K562 (cell line): Measurements from ENCODE around the gene SLC1A5. TPM values are rescaled to one million over a fixed set of nuclear protein-coding genes. Genes with fewer than 3 reads are reported as not detected.

ENCODE experiments used
- CBFA2T2 ChIP-seq: fragments of 450-650 bp; conservative IDR thresholded peaks from 2 replicates; pipeline ENCODE4 v1.6.1; 2017; ENCODE audit warnings: mild to moderate bottlenecking
- EHMT2 ChIP-seq: fragments of 450-650 bp; IDR thresholded peaks from 2 replicates; pipeline ENCODE4 v1.6.1; 2018; ENCODE audit warnings: antibody characterized with exemption
- ETS2 ChIP-seq: IDR thresholded peaks from 2 replicates; pipeline ENCODE4 v1.6.1; 2016; ENCODE audit warnings: borderline replicate concordance, missing genetic modification characterization, mild to moderate bottlenecking, moderate library complexity, missing compliant biosample characterization; ENCODE audit not compliant: poor library complexity, severe bottlenecking
- FIP1L1 ChIP-seq: fragments of 200-400 bp; formaldehyde crosslinking; IDR thresholded peaks from 2 replicates; pipeline ENCODE4 v1.6.1; 2018; ENCODE audit warnings: mild to moderate bottlenecking, low read depth, low read length; ENCODE audit not compliant: poor library complexity, severe bottlenecking
- MTA3 ChIP-seq: fragments of 450-650 bp; formaldehyde crosslinking; IDR thresholded peaks from 2 replicates; pipeline ENCODE4 v1.6.1; 2017; ENCODE audit warnings: mild to moderate bottlenecking, borderline replicate concordance
- MYNN ChIP-seq, 2 experiments: sonication (generic); formaldehyde crosslinking in 1 of 2; IDR thresholded peaks; 2 replicates each; pipeline versions ENCODE4 v1.5.0 to v1.6.1; 2016 to 2020; ENCODE audit warnings: antibody characterized with exemption in 1 of 2, missing genetic modification reagents in 1 of 2
- NEUROD1 ChIP-seq: fragments of 150-350 bp; IDR thresholded peaks from 2 replicates; pipeline ENCODE4 v1.6.1; 2014; ENCODE audit warnings: borderline replicate concordance, low read length, low read depth; ENCODE audit not compliant: partially characterized antibody
- NR2C1 ChIP-seq, 2 experiments: fragments of 450-650 bp; IDR thresholded peaks; 2 replicates each; pipeline ENCODE4 v1.6.1; 2017; ENCODE audit warnings: mild to moderate bottlenecking in 2 of 2, antibody characterized with exemption in 1 of 2, inconsistent platforms in 1 of 2, missing compliant biosample characterization in 1 of 2, missing genetic modification characterization in 1 of 2
- NUFIP1 ChIP-seq: fragments of 450-650 bp; IDR thresholded peaks from 2 replicates; pipeline ENCODE4 v1.6.1; 2018; ENCODE audit not compliant: partially characterized antibody
- POLR2AphosphoS2 ChIP-seq: IDR thresholded peaks from 2 replicates; pipeline ENCODE4 v1.6.1; 2012; ENCODE audit warnings: low read length, improper control_type of control experiment
- RBM22 ChIP-seq: fragments of 200-400 bp; formaldehyde crosslinking; IDR thresholded peaks from 2 replicates; pipeline ENCODE4 v1.6.1; 2018; ENCODE audit warnings: low read length, low read depth; ENCODE audit not compliant: poor library complexity, severe bottlenecking
- SIRT6 ChIP-seq: IDR thresholded peaks from one replicate; pipeline ENCODE4 v1.6.1; 2012; ENCODE audit warnings: low read depth, mild to moderate bottlenecking, control low read depth, inconsistent platforms, low read length, moderate library complexity
- SPI1 ChIP-seq: IDR thresholded peaks from 2 replicates; pipeline ENCODE4 v1.6.1; 2011; ENCODE audit warnings: low read depth, low read length, control low read depth, borderline replicate concordance
- SUPT5H ChIP-seq: fragments of 450-650 bp; IDR thresholded peaks from 2 replicates; pipeline ENCODE4 v1.6.1; 2016
- TAF15 ChIP-seq: fragments of 200-400 bp; formaldehyde crosslinking; IDR thresholded peaks from 2 replicates; pipeline ENCODE4 v1.6.1; 2017; ENCODE audit warnings: mild to moderate bottlenecking, low read depth, low read length, moderate library complexity
- TGIF2 ChIP-seq: sonication (generic); formaldehyde crosslinking; IDR thresholded peaks from 2 replicates; pipeline ENCODE4 v1.8.1; 2022; ENCODE audit warnings: mild to moderate bottlenecking, missing genetic modification reagents, moderate library complexity
- U2AF2 ChIP-seq: fragments of 200-400 bp; formaldehyde crosslinking; optimal IDR thresholded peaks from 2 replicates; pipeline ENCODE3; 2017; ENCODE audit warnings: low read depth, mild to moderate bottlenecking, low read length
- ZBTB7A ChIP-seq: IDR thresholded peaks from 2 replicates; pipeline ENCODE4 v1.6.1; 2011; ENCODE audit warnings: low read depth, mild to moderate bottlenecking, low read length, moderate library complexity, borderline replicate concordance; ENCODE audit not compliant: control insufficient read depth
- ZNF175 ChIP-seq: fragments of 200-800 bp; sonication (Bioruptor generic); IDR thresholded peaks from 2 replicates; pipeline ENCODE4 v1.6.1; 2016; ENCODE audit warnings: low read depth, mild to moderate bottlenecking, missing genetic modification characterization, missing compliant biosample characterization
- ZNF23 ChIP-seq: fragments of 250-450 bp; sonication (Bioruptor Pico); IDR thresholded peaks from 2 replicates; pipeline ENCODE4 v1.4.0; 2020; ENCODE audit warnings: mild to moderate bottlenecking
- ZSCAN29 ChIP-seq: fragments of 450-650 bp; IDR thresholded peaks from 2 replicates; pipeline ENCODE4 v1.6.1; 2017
- polyA plus RNA-seq, 8 experiments: library from polyadenylated mRNA; depleted of rRNA in 4 of 8; stranded (reverse) in 5 of 8; unstranded in 3 of 8; fragments of >200 nt; fragmentation: Nextera tagmentation in 2 of 8; fragmentation: Illumina TruSeq in 1 of 8; extraction: Ambion mirVana in 2 of 8; extraction: Trizol in 1 of 8; gene quantifications; 2 replicates each; pipeline versions ENCODE4 v1.2.1 to v1.2.3, GENCODE V29; 2011 to 2014; ENCODE audit warnings: inconsistent platforms in 1 of 8, missing spikeins in 1 of 8
- total RNA-seq, 7 experiments: library from RNA; depleted of rRNA in 6 of 7; stranded (reverse); fragments of >200 nt in 6 of 7; fragmentation: Illumina TruSeq in 2 of 7; extraction: Trizol in 2 of 7; gene quantifications; 2 replicates each; pipeline versions ENCODE4 v1.2.1 to v1.2.3, GENCODE V29; 2011 to 2021; ENCODE audit warnings: low replicate concordance in 1 of 7
- TF ChIP-seq, protein P1 (sequence below): IDR thresholded peaks from 2 replicates; pipeline ENCODE4 v1.6.1; 2011; ENCODE audit warnings: borderline replicate concordance, low read depth, mild to moderate bottlenecking, moderate library complexity, low read length; ENCODE audit not compliant: insufficient read depth, poor library complexity, severe bottlenecking
- TF ChIP-seq, protein P2 (sequence below), 2 experiments: fragments of 450-650 bp; IDR thresholded peaks; 2 replicates each; pipeline ENCODE4 v1.6.1; 2016
- TF ChIP-seq, protein P3 (sequence below): fragments of 250-450 bp; sonication (Bioruptor Pico); IDR thresholded peaks from 2 replicates; pipeline ENCODE4 v1.8.0; 2022; ENCODE audit warnings: moderate library complexity, mild to moderate bottlenecking, inconsistent platforms

SLC1A5 gene
- total and polyA plus RNA-seq, 9 of the 15 experiments (the other 6 are each of a cell fraction or from before 2014, with no cell fraction given), result 31.2 to 417 (median 134) TPM

DNA sequence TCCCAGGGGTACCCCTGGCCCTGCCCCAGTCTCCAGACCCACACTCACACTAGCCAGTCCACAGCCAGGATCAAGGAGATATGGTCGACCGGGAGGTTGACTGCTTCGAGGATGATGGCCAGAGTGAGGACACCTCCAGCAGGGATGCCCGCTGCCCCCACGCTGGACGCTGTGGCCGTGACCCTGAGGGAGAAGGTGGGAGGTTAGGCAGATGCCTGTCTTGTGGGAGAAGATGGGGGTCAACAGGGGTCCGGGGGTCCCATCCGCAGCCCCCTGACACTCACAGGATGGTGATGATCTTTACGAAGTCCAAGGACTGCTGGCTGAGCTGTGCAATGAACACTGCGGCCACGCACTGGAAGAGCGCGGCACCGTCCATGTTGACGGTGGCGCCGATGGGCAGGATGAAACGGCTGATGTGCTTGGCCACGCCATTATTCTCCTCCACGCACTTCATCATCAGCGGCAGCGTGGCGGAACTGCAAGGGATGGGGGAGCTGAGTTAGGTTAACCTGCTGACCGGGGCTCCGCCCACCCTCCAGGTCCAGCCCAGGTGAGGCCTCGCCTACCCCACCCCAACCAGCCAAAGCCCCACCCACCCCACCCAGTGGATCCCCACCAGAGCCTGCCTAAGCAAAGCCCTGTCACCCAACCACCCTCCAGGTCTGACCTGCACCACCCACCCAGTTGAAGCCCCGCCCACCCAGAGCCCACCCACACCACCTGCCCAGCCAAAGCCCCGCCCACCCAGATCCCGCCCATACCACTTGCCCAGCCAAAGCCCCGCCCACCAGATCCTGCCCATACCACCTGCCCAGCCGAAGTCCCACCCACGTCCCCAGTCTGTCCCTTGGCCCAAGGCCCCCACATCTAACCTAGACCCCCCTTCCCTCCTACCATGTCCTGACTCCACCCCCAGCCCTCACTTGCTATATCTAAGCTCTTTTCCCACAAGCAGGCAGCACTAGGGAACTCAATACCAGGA lies 11.2 kb downstream of the SLC1A5 start (continued):
- TF ChIP-seq, protein P1, sequence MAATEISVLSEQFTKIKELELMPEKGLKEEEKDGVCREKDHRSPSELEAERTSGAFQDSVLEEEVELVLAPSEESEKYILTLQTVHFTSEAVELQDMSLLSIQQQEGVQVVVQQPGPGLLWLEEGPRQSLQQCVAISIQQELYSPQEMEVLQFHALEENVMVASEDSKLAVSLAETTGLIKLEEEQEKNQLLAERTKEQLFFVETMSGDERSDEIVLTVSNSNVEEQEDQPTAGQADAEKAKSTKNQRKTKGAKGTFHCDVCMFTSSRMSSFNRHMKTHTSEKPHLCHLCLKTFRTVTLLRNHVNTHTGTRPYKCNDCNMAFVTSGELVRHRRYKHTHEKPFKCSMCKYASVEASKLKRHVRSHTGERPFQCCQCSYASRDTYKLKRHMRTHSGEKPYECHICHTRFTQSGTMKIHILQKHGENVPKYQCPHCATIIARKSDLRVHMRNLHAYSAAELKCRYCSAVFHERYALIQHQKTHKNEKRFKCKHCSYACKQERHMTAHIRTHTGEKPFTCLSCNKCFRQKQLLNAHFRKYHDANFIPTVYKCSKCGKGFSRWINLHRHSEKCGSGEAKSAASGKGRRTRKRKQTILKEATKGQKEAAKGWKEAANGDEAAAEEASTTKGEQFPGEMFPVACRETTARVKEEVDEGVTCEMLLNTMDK, result no peak
- TF ChIP-seq CBFA2T2 (no peak), ZSCAN29 (no peak), ZBTB7A (peak; percentile 29; the same call in 1 of the 2 replicates), TAF15 (no peak), POLR2AphosphoS2 (peak; percentile 73; the same call in 1 of the 2 replicates), SPI1 (no peak), SUPT5H (peak; percentile 65), NUFIP1 (no peak), MYNN (IDR thresholded peaks at IDR 0.05) (0 out of 2 replicates have a peak, but pooled peaks have one; percentile 25), MYNN (CRISPR knock-in tag; IDR thresholded peaks at IDR 0.05) (no peak), RBM22 (peak; percentile 95), ETS2 (tag) (no peak), FIP1L1 (no peak), NR2C1 (IDR thresholded peaks at IDR 0.05) (no peak), NR2C1 (tag; IDR thresholded peaks at IDR 0.05) (no peak), ZNF23 (CRISPR knock-in tag) (no peak), NEUROD1 (no peak), ZNF175 (CRISPR knock-in tag) (no peak), EHMT2 (no peak), MTA3 (no peak), TGIF2 (CRISPR knock-in tag) (no peak), U2AF2 (no peak), SIRT6 (no peak)
- TF ChIP-seq, protein P2, sequence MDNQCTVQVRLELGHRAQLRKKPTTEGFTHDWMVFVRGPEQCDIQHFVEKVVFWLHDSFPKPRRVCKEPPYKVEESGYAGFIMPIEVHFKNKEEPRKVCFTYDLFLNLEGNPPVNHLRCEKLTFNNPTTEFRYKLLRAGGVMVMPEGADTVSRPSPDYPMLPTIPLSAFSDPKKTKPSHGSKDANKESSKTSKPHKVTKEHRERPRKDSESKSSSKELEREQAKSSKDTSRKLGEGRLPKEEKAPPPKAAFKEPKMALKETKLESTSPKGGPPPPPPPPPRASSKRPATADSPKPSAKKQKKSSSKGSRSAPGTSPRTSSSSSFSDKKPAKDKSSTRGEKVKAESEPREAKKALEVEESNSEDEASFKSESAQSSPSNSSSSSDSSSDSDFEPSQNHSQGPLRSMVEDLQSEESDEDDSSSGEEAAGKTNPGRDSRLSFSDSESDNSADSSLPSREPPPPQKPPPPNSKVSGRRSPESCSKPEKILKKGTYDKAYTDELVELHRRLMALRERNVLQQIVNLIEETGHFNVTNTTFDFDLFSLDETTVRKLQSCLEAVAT (IDR thresholded peaks at IDR 0.05), result no peak
- TF ChIP-seq, protein P3, sequence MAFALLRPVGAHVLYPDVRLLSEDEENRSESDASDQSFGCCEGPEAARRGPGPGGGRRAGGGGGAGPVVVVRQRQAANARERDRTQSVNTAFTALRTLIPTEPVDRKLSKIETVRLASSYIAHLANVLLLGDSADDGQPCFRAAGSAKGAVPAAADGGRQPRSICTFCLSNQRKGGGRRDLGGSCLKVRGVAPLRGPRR, result no peak
